22Rv1 (cell line): Measurements from ENCODE around the gene OSCAR.
"Not testable (repeated sequence)": the region's sequence is repeated elsewhere in the genome, so short reads cannot be mapped to it uniquely, and the experiment has no call there.

Experiments used
- ZFX ChIP-seq: fragments of 450-650 bp; IDR thresholded peaks from 2 replicates; pipeline ENCODE4 v1.6.1; 2017; ENCODE audit warnings: antibody characterized with exemption, borderline replicate concordance
- TF ChIP-seq, protein P1 (sequence below): fragments of 450-650 bp; IDR thresholded peaks from 2 replicates; pipeline ENCODE4 v1.5.1; 2017; ENCODE audit warnings: mild to moderate bottlenecking

DNA sequence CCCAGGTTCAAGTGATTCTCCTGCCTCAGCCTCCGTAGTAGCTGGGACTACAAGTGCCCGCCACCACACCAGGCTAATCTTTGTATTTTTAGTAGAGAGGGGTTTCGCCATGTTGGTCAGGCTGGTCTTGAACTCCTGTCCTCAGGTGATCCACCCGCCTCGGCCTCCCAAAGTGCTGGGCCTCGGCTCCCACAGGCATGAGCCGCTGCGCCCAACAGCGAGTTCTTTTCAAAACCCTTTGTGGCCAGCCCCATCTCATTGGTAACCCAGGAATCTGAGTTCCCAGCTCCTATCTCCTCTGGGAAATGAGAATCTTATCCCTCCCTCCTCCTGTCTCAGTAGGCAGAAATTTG lies 724 bp downstream of the OSCAR start:
- TF ChIP-seq, protein P1, sequence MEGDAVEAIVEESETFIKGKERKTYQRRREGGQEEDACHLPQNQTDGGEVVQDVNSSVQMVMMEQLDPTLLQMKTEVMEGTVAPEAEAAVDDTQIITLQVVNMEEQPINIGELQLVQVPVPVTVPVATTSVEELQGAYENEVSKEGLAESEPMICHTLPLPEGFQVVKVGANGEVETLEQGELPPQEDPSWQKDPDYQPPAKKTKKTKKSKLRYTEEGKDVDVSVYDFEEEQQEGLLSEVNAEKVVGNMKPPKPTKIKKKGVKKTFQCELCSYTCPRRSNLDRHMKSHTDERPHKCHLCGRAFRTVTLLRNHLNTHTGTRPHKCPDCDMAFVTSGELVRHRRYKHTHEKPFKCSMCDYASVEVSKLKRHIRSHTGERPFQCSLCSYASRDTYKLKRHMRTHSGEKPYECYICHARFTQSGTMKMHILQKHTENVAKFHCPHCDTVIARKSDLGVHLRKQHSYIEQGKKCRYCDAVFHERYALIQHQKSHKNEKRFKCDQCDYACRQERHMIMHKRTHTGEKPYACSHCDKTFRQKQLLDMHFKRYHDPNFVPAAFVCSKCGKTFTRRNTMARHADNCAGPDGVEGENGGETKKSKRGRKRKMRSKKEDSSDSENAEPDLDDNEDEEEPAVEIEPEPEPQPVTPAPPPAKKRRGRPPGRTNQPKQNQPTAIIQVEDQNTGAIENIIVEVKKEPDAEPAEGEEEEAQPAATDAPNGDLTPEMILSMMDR, result not testable (repeated sequence)
- TF ChIP-seq ZFX, result not testable (repeated sequence)
